ENCODE results near the gene TMEM167A.

Gene TMEM167A

DNA sequence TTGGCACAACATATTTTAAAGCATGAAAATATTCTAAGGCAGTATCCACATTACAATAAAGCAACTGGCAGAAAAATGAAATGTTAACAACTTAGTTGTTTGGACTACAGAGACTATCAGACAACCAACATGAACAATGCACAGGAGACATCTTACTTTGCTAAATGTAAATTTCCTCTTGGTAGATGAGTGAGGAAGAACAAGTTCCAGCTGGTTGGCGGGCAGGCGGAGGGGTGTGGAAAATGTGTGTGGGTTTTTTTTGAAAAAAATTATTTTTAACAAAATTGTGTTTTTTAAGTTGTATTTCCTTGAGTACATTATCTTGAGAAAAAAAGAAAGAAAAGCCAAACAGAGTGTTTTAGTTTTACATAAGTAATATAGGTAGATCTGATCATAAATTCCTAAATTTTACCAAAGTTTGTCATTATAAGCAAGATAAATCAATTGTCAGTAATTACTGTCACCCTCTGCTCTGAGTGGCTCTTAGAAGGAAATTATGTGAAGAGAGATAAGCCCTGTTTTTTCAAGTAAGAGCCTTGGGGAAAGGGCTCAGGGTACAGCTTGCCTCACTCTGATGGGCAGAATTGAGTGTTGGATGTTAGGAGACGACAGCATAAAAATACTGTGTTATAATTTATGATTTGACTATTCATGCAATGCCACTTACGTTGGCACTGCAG lies 42.5 kb downstream of the TMEM167A start:
- DNase-seq, result no peak

DNA sequence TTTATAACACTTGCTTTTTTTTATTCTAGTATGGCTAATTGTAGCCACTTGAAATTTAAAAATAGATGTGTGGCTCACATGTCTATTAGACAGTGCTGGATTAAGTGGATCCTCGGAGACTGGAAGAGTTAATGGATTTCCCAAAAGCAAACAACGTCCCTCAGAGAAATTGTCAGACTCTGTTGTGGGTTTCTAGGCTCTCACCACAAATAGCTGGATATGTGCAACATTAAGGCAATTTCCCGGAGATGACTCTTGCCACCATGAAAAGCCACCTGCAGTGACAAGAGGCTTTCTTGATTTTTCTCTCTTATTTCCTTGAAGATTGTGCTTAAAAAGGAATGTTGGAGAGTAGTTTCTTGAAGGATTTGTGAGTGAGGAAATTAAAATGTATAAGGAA lies 43.2 kb downstream of the TMEM167A start:
- DNase-seq, result no peak

DNA sequence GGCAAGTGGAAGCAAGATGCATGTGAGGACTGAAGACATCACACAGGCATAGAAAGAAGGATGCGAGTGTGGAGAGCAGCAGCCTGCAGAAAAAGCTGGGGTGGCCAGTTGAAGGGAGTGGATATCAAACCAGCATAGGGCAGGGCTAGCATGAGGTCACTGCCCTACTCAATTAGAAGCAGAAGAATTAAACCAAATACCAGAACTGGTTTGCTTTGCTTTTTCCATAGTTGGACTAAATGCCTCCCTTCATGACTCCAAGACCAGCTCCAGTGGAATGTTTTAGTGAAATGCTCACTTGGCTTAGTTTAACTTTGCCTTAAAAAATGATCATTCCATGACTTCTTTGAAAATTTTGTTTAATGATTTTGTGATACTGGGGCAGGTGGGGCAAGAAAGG lies 45.8 kb downstream of the TMEM167A start:
- DNase-seq, result no peak

DNA sequence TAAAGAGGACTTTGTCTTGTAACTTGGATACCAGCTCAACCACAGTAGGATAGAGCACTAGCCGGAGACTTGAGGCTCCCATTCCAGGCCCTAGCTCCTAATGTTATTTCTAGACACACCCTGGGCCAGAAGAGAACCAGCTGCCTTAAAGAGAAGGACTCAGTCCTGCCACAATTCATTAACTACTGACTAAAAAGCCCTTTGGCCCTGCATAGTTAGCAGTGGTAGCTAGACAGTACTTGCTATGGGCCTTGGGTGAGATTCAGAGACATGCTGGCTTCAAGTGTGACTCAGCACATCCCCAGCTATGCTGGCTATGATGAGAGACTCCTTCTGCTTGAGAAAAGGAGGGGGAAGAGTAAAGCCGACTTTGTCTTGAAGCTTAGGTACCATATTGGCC lies 47.3 kb downstream of the TMEM167A start:
- no peak for DNase-seq

DNA sequence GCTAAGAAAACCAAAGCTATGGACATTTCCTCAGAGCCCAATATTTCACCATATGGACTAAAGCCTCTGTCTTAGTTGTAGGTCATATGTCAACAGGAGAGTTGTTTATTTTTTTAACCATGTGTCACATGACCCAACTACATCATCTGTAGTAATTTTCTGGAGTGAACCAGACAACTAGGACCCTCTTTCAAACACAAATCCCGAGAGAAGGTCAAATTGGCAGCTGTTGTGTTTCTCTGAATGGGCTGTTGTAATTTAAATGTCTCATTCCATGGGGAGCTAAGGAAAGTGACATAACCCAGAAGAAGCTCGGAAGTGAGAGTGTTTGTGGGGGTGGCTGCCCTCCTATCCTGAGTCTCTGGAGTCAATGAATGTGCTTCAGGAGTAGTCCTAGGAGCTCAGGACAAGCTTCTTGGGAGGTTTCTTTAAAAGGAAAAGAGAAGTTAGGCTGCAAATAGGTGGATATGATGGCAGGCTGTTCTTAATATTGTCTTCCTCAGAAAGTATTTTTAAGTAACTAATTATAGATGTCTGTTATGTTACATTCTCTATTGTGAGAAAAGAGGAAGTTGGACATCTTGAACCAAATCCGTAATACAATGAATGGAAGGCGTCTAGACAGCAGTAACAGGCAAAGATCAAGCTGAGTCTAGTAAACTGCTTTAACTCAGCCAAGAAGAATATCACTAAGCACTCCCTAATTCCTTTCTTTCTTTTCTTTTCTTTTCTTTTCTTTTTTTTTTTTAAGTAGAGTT lies 50.1 kb downstream of the TMEM167A start:
- no peak for DNase-seq

DNA sequence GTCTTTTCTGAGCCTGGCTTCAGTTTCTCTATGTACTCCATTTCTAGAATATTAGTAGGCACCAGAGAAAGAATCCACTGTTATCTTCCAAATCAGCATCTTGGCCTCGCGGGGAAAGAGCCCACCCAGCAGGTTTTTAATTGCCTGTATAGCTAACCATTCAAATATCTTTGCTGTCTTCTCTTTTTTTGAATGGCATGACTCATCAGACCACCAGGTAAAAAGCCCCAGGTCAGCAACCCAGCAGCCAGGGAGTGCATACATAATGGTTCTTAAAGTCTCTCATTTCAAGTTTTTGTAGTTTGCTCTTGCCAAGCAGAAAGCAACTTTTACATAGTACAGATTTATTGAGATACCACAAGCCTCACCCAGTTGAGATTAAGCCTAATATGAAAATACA lies 50.7 kb downstream of the TMEM167A start:
- no peak for DNase-seq

DNA sequence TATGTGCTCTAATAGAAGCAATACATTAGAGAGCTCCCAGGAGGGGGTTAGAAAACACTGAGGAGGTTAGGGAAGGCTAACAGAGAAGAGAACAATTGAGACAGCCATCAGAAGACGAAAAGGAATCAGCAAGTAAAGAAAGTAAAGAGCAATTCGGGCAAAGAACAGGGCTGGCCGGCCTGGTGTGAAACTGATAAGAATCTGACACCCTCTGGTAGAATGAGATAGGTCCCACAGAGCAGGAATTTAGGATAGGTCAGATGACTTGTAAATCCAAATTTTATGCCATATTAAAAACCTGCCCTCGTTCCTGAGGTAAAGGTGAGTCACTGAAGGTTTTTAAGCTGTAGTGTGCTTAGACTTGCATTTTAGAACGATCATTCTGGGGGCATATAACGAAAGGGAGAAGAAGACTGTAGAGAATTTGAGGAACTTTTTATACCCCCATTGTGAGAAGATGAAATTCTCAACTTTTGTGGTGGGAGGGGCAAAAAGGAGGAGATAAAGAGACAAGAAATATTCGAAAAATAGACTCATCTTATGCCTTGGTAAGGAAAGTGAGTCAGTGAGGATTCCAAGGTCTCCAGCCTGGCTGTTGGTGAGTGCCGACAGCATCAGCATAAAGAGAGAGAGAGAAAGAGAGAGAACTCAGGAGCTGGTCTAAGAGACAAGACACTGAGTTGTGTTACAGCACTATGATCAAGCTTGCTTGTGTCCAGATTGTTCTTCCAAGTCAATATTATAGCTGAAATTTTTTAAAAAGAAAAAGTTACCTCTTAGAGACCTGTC lies 51.3 kb downstream of the TMEM167A start:
- DNase-seq, result no peak

DNA sequence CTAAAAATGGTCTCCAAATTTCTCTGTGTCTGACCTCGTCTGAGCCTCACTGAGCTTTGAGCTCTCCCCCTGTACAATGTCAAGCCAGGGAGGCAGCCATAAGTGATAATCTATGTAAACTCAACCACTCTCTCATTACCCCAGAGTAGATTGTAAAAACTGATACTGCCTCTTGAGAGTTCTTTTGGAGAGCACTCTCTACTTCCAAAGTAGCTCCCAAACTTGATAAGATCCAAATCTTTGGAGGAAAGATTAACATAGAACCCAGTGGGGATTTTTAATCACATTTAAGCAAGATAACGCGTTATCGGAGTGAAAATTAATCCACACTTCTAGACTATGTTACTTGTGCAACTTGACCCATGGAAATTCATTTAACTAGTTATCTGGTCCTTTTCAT lies 54.9 kb downstream of the TMEM167A start:
- DNase-seq, result no peak

DNA sequence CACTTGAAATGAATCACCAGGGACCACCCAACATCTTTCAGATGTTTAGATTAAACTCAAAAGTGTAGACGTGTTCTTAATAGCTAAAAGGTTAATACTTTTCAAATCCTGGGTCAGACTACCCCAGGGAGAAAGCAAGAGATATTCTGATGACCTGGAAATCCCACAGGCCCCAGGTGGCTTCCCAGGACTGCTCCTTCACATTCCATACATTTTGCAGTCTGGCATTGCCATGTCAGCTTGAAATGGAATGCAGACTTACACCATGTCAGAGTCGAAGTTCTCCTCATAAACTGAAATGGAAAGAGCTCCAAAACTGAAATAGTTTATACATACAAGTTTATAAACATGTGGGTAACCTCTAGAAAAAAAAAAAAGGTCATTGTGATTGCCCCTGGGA lies 61.5 kb downstream of the TMEM167A start:
- DNase-seq, result no peak

DNA sequence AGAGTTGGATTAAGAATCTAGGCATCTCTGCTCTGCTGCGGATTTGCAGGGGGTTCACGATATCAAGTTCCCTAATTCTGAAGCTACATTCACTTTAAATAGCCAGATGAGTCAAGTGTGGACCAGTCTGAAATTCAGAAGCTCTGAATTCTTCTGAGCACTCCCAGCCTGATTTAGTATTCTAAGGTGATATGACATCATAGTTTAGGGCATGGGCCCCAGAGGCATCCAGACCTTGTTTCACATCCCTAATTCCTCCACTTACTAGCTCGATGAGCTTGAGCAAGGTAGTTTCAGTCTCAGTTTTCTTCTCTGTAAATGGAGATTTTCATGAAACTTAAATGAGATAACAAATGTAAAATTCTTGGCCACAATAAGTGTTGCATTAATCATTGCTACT lies 65.2 kb downstream of the TMEM167A start:
- DNase-seq, result no peak

DNA sequence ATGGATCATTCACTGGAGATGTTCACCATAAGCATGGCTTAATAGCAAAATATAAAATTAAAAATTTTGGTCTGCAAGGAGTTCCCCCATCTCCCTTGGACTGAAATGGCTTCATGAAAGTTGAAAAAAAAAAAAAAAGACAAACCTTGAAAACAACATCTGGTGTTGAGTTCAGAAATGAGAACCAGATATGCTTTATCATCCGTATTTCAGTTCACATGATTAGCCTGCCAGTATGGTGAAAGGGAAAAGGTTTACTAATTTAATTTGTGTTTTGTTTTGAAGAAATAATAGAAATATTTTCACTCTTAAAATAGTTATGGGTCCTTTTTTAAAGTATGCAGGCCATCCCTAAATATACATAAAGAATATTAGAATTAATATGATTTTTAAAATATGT lies 67.8 kb downstream of the TMEM167A start:
- no peak for DNase-seq

DNA sequence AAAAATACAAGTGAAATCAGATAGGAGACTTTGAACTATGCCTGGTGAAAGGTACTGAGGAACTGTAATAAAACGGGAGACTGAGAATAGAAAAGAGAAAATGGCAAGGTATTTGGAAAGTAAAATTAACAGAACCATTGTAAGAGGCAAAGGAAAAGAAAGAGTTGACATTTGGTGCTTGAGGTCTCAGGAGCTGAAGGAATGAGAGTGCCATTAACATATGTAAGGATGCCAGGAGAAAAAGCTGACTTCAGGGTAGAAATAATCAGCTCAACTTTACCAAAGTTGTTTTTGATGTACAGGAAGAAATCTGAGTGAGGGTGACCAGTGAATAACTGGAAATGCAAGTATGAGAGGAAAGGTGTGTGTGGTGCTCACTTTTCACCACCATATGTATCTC lies 69.4 kb downstream of the TMEM167A start:
- no peak for DNase-seq

DNA sequence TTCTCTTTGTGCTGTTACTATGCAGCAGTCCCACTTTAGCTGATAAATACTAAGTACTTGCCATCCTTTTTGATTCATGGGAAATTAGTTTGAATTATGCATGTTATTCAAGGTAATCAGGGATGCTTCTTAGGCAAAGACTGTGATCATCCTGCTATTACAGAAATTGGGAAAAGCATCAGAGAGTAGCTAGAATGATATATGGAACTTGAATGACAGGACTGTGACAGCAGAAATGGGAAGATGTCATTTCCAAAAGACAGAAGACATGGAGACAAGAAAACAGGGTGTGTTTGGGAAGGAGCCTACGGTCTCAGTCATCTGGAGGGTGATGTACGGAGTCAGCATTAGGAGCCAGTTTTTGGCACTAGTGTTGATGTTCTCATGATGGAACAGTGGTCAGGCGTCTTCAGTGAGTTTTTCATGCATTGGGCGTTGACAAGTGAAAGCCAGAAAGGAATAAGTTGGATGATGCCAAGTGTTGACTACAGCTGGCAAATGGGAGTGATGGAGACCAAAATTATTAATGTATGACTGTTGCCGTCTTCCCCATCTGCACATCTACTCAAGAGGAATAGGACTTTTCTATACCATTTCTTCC lies 70.4 kb downstream of the TMEM167A start:
- no peak for DNase-seq

DNA sequence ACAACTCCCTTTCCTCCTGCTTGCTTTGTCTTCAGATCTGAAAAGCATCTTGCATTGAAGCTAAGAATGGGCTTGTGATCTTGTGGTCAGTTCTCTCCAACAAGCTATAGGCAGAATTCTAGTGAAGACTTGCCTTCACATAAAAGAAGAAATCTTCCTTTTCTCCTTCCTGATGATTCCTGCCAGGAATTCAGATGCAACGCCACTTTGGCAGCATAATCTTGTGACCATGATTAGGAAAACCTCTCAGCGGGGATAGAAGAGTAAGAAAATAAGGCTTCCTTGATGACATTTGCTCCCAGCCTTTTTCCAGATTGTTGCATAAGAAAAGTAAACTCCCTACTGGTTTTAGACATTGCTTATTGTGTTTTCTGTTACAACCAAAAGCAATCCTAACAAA lies 73.4 kb downstream of the TMEM167A start:
- no peak for DNase-seq
